ENCODE measurements around the gene B3GAT1. TPM values are rescaled to one million over a fixed set of nuclear protein-coding genes. Genes with fewer than 3 reads are reported as not detected.

B3GAT1 gene
- total RNA-seq, 1 experiment from 2014 or later: 3.7 TPM

GRCh38 chr11:134442246-134442645 is 30.2 kb upstream of the B3GAT1 start:
- Histone ChIP-seq H3K9me3 (ENCODE audit: low read depth, low read length, poor library complexity, severe bottlenecking) (no peaks in the 10 kb centered on the region), H3K36me3 (ENCODE audit: insufficient read depth, low read length, poor library complexity, severe bottlenecking) (no peaks in the 10 kb centered on the region)
- CTCF ChIA-PET: no interaction called here

GRCh38 chr11:134441706-134442105 is 29.7 kb upstream of the B3GAT1 start:
- no peak overlapping the region for H3K27ac ChIP-seq (ENCODE audit: low read depth, low read length, poor library complexity, severe bottlenecking)
- POLR2A ChIA-PET (ENCODE audit: low non-redundant PET): no interaction called here
- H3K9me3 ChIP-seq (ENCODE audit: low read depth, low read length, poor library complexity, severe bottlenecking): no peaks in the 10 kb centered on the region
- H3K27me3 ChIP-seq (replicated peaks; ENCODE audit: insufficient read depth, low read depth, low read length, poor library complexity): peaks cover 3% of the 10 kb centered on the region
- DNase-seq (ENCODE audit: low spot score): no peak
- H3K4me1 ChIP-seq (ENCODE audit: insufficient read depth, low read length, poor library complexity, severe bottlenecking): no peaks in the 10 kb centered on the region
- no TSS peak for BruUV-seq (replicated peaks)
- CTCF ChIA-PET: no interaction called here
- intact Hi-C loops (cut with micrococcal nuclease; ENCODE audit: unreplicated experiment): no loop called here
- H3K36me3 ChIP-seq (ENCODE audit: insufficient read depth, low read length, poor library complexity, severe bottlenecking): no peaks in the 10 kb centered on the region
- TF ChIP-seq CTCF (conservative IDR thresholded peaks at IDR 0.05; ENCODE audit: low read depth, low read length): no peak
- no peak for TF ChIP-seq EZH2 (IDR thresholded peaks at IDR 0.05; ENCODE audit: borderline replicate concordance, low read depth, low read length, poor library complexity, severe bottlenecking)
- no peak overlapping the region for H3K4me3 ChIP-seq (ENCODE audit: low read depth, low read length, poor library complexity, severe bottlenecking)

More at GRCh38 chr11:134442246-134442645, 30.2 kb upstream of the B3GAT1 start:
- Histone ChIP-seq H3K4me3 (ENCODE audit: low read depth, low read length, poor library complexity, severe bottlenecking) (no peak overlapping the region), H3K4me1 (ENCODE audit: insufficient read depth, low read length, poor library complexity, severe bottlenecking) (no peaks in the 10 kb centered on the region), H3K27me3 (replicated peaks; ENCODE audit: insufficient read depth, low read depth, low read length, poor library complexity) (peaks cover 3% of the 10 kb centered on the region), H3K27ac (ENCODE audit: low read depth, low read length, poor library complexity, severe bottlenecking) (no peak overlapping the region)
- no TSS peak for BruUV-seq (replicated peaks)
- no peak for TF ChIP-seq EZH2 (IDR thresholded peaks at IDR 0.05; ENCODE audit: borderline replicate concordance, low read depth, low read length, poor library complexity, severe bottlenecking)
- POLR2A ChIA-PET (ENCODE audit: low non-redundant PET): no interaction called here
- intact Hi-C loops (cut with micrococcal nuclease; ENCODE audit: unreplicated experiment): no loop called here
- DNase-seq (ENCODE audit: low spot score): no peak

GRCh38 chr11:134441281-134441680 is 29.2 kb upstream of the B3GAT1 start:
- ChIA-PET CTCF (no interaction called here), POLR2A (ENCODE audit: low non-redundant PET) (no interaction called here)
- Histone ChIP-seq H3K4me1 (ENCODE audit: insufficient read depth, low read length, poor library complexity, severe bottlenecking) (no peaks in the 10 kb centered on the region), H3K27me3 (replicated peaks; ENCODE audit: insufficient read depth, low read depth, low read length, poor library complexity) (peaks cover 3% of the 10 kb centered on the region), H3K9me3 (ENCODE audit: low read depth, low read length, poor library complexity, severe bottlenecking) (no peaks in the 10 kb centered on the region), H3K27ac (ENCODE audit: low read depth, low read length, poor library complexity, severe bottlenecking) (no peak overlapping the region), H3K36me3 (ENCODE audit: insufficient read depth, low read length, poor library complexity, severe bottlenecking) (no peaks in the 10 kb centered on the region), H3K4me3 (ENCODE audit: low read depth, low read length, poor library complexity, severe bottlenecking) (no peak overlapping the region)
- TF ChIP-seq CTCF (conservative IDR thresholded peaks at IDR 0.05; ENCODE audit: low read depth, low read length): no peak
- no peak for TF ChIP-seq EZH2 (IDR thresholded peaks at IDR 0.05; ENCODE audit: borderline replicate concordance, low read depth, low read length, poor library complexity, severe bottlenecking)
- intact Hi-C loops (cut with micrococcal nuclease; ENCODE audit: unreplicated experiment): no loop called here
- BruUV-seq (replicated peaks): no TSS peak
- DNase-seq (ENCODE audit: low spot score): no peak

- H3K27ac ChIP-seq (ENCODE audit: low read depth, low read length, poor library complexity, severe bottlenecking): no peak overlapping the region
- no peaks in the 10 kb centered on the region for H3K9me3 ChIP-seq (ENCODE audit: low read depth, low read length, poor library complexity, severe bottlenecking)
- ChIA-PET POLR2A (ENCODE audit: low non-redundant PET) (no interaction called here), CTCF (no interaction called here)
- H3K4me3 ChIP-seq (ENCODE audit: low read depth, low read length, poor library complexity, severe bottlenecking): no peak overlapping the region
- intact Hi-C loops (cut with micrococcal nuclease; ENCODE audit: unreplicated experiment): no loop called here
- no TSS peak for BruUV-seq (replicated peaks)
- H3K4me1 ChIP-seq (ENCODE audit: insufficient read depth, low read length, poor library complexity, severe bottlenecking): no peaks in the 10 kb centered on the region
- peaks cover 3% of the 10 kb centered on the region for H3K27me3 ChIP-seq (replicated peaks; ENCODE audit: insufficient read depth, low read depth, low read length, poor library complexity)
- no peak for TF ChIP-seq CTCF (conservative IDR thresholded peaks at IDR 0.05; ENCODE audit: low read depth, low read length)
- no peak for TF ChIP-seq EZH2 (IDR thresholded peaks at IDR 0.05; ENCODE audit: borderline replicate concordance, low read depth, low read length, poor library complexity, severe bottlenecking)
- DNase-seq (ENCODE audit: low spot score): no peak
- no peaks in the 10 kb centered on the region for H3K36me3 ChIP-seq (ENCODE audit: insufficient read depth, low read length, poor library complexity, severe bottlenecking)
Observed at GRCh38 chr11:134440851-134441250, 28.8 kb upstream of the B3GAT1 start.

All from A673 (cell line).